Measurements from ENCODE around the gene APBA1.

GRCh38 chr9:69675563-69675962 lies 3.4 kb upstream of the APBA1 start:
- TF ChIP-seq CTCF (IDR thresholded peaks at IDR 0.05; ENCODE audit: insufficient read depth, low read length, poor library complexity, severe bottlenecking): no peak
- TF ChIP-seq EZH2phosphoT487 (conservative IDR thresholded peaks at IDR 0.05; ENCODE audit: low read length): no peak

All from SU-DHL-6 (cell line).